IPS-15b (cell line): ENCODE data around the gene TYW1.
"Not testable (repeated sequence)": the region's sequence is repeated elsewhere in the genome, so short reads cannot be mapped to it uniquely, and the experiment has no call there.

Experiments used
- H3K27me3 ChIP-seq: one replicate; pipeline ENCODE4 v1.6.1; 2013; ENCODE audit warnings: low read length; ENCODE audit not compliant: control insufficient read depth, insufficient read depth
- H3K36me3 ChIP-seq: one replicate; pipeline ENCODE4 v1.6.1; 2013; ENCODE audit warnings: low read length; ENCODE audit not compliant: control insufficient read depth, insufficient read depth
- H3K4me1 ChIP-seq: one replicate; pipeline ENCODE4 v1.6.1; 2013; ENCODE audit warnings: mild to moderate bottlenecking, low read length; ENCODE audit not compliant: control insufficient read depth, insufficient read depth
- H3K4me3 ChIP-seq: one replicate; pipeline ENCODE4 v1.5.1; 2013; ENCODE audit warnings: low read depth, low read length
- H3K9ac ChIP-seq: one replicate; pipeline ENCODE4 v1.6.1; 2013; ENCODE audit warnings: low read depth, mild to moderate bottlenecking, low read length
- H3K9me3 ChIP-seq: one replicate; pipeline ENCODE4 v1.6.1; 2013; ENCODE audit warnings: mild to moderate bottlenecking, low read length; ENCODE audit not compliant: control insufficient read depth, insufficient read depth

Gene TYW1

GRCh38 chr7:67004145-67004544 is 7.5 kb downstream of the TYW1 start:
- H3K9ac ChIP-seq, H3K27me3 ChIP-seq, H3K4me3 ChIP-seq, H3K36me3 ChIP-seq, H3K9me3 ChIP-seq, H3K4me1 ChIP-seq: not testable (repeated sequence)

GRCh38 chr7:67006965-67007364 is 10.3 kb downstream of the TYW1 start:
- Histone ChIP-seq H3K4me3 (no peak overlapping the region), H3K27me3 (no peaks in the 10 kb centered on the region), H3K9me3 (no peaks in the 10 kb centered on the region), H3K36me3 (peaks cover 4% of the 10 kb centered on the region), H3K4me1 (peaks cover 2% of the 10 kb centered on the region), H3K9ac (no peak overlapping the region)

- H3K36me3 ChIP-seq = peaks cover 4% of the 10 kb centered on the region
- no peak overlapping the region for H3K9ac ChIP-seq
- H3K4me1 ChIP-seq = peaks cover 2% of the 10 kb centered on the region
- no peaks in the 10 kb centered on the region for H3K9me3 ChIP-seq
- H3K27me3 ChIP-seq = no peaks in the 10 kb centered on the region
- no peak overlapping the region for H3K4me3 ChIP-seq
These were observed 11.6 kb downstream of the TYW1 start for GRCh38 chr7:67008260-67008659.

GRCh38 chr7:67009677-67010076 is 13.0 kb downstream of the TYW1 start:
- H3K36me3 ChIP-seq = not testable (repeated sequence)

GRCh38 chr7:67014076-67014622 is 17.5 kb downstream of the TYW1 start:
- not testable (repeated sequence) for H3K9ac ChIP-seq, H3K4me1 ChIP-seq, H3K4me3 ChIP-seq, H3K9me3 ChIP-seq, H3K27me3 ChIP-seq
- H3K36me3 ChIP-seq = peaks cover 16% of the 10 kb centered on the region

More at GRCh38 chr7:67009677-67010076, 13.0 kb downstream of the TYW1 start:
- not testable (repeated sequence) for H3K4me1 ChIP-seq, H3K9ac ChIP-seq, H3K27me3 ChIP-seq, H3K9me3 ChIP-seq, H3K4me3 ChIP-seq

GRCh38 chr7:67017971-67018370 is 21.3 kb downstream of the TYW1 start:
- not testable (repeated sequence) for H3K4me3 ChIP-seq, H3K27me3 ChIP-seq, H3K9ac ChIP-seq, H3K9me3 ChIP-seq, H3K4me1 ChIP-seq
- peaks cover 22% of the 10 kb centered on the region for H3K36me3 ChIP-seq

GRCh38 chr7:67018940-67019339 is 22.3 kb downstream of the TYW1 start:
- H3K27me3 ChIP-seq = no peaks in the 10 kb centered on the region
- no peak overlapping the region for H3K4me3 ChIP-seq
- no peak overlapping the region for H3K9ac ChIP-seq
- H3K4me1 ChIP-seq = no peaks in the 10 kb centered on the region
- peaks cover 22% of the 10 kb centered on the region for H3K36me3 ChIP-seq
- no peaks in the 10 kb centered on the region for H3K9me3 ChIP-seq

- Histone ChIP-seq H3K4me1 (no peaks in the 10 kb centered on the region), H3K27me3 (no peaks in the 10 kb centered on the region), H3K9ac (no peak overlapping the region), H3K36me3 (peaks cover 19% of the 10 kb centered on the region), H3K9me3 (no peaks in the 10 kb centered on the region), H3K4me3 (no peak overlapping the region)
These were observed 23.1 kb downstream of the TYW1 start for GRCh38 chr7:67019562-67020390.

- Histone ChIP-seq H3K9me3 (no peaks in the 10 kb centered on the region), H3K4me1 (no peaks in the 10 kb centered on the region), H3K4me3 (no peak overlapping the region), H3K36me3 (peaks cover 19% of the 10 kb centered on the region), H3K9ac (no peak overlapping the region), H3K27me3 (no peaks in the 10 kb centered on the region)
These were observed 24.6 kb downstream of the TYW1 start for GRCh38 chr7:67021260-67021659.

GRCh38 chr7:67022511-67022910 is 25.9 kb downstream of the TYW1 start:
- H3K4me3 ChIP-seq = no peak overlapping the region
- no peak overlapping the region for H3K9ac ChIP-seq
- peaks cover 19% of the 10 kb centered on the region for H3K36me3 ChIP-seq
- no peaks in the 10 kb centered on the region for H3K4me1 ChIP-seq
- H3K9me3 ChIP-seq = no peaks in the 10 kb centered on the region
- no peaks in the 10 kb centered on the region for H3K27me3 ChIP-seq

GRCh38 chr7:67025459-67025858 is 28.8 kb downstream of the TYW1 start:
- H3K4me3 ChIP-seq, H3K9ac ChIP-seq, H3K9me3 ChIP-seq, H3K36me3 ChIP-seq, H3K27me3 ChIP-seq, H3K4me1 ChIP-seq: not testable (repeated sequence)

- not testable (repeated sequence) for H3K9ac ChIP-seq, H3K27me3 ChIP-seq, H3K4me3 ChIP-seq, H3K36me3 ChIP-seq, H3K4me1 ChIP-seq, H3K9me3 ChIP-seq
These were observed 35.1 kb downstream of the TYW1 start for GRCh38 chr7:67031685-67032084.
